ENCODE measurements around the gene ZFR2.

DNA sequence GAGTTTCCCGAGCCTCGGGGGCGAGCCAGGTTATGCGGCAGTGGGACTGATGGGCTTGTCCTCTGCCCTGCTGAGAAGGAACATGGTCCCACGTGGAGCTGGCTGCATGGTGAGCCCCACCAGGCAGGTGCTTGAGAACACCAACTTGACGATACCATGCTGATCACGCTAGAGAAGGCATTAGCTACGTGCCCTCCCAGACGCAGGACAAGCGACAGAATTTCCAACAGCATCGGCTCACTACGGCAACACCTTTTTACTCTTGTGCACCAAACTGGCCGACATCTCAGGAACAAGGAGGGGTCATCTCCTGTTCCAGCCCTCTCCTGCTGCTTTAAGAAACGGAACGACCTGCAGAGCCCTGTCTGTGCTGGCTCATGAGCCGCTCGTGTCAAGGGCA lies 8.3 kb downstream of the ZFR2 start:
- TF ChIP-seq, protein P1, sequence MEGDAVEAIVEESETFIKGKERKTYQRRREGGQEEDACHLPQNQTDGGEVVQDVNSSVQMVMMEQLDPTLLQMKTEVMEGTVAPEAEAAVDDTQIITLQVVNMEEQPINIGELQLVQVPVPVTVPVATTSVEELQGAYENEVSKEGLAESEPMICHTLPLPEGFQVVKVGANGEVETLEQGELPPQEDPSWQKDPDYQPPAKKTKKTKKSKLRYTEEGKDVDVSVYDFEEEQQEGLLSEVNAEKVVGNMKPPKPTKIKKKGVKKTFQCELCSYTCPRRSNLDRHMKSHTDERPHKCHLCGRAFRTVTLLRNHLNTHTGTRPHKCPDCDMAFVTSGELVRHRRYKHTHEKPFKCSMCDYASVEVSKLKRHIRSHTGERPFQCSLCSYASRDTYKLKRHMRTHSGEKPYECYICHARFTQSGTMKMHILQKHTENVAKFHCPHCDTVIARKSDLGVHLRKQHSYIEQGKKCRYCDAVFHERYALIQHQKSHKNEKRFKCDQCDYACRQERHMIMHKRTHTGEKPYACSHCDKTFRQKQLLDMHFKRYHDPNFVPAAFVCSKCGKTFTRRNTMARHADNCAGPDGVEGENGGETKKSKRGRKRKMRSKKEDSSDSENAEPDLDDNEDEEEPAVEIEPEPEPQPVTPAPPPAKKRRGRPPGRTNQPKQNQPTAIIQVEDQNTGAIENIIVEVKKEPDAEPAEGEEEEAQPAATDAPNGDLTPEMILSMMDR (IDR thresholded peaks at IDR 0.05), result no peak
- TF ChIP-seq POLR2A (IDR thresholded peaks at IDR 0.05), result no peak
